Uterus (tissue), 2 donors: Measurements from ENCODE around the gene PHYH.

Experiments used
- POLR2A ChIP-seq, 2 donors: fragments of 450-650 bp; IDR thresholded peaks; one replicate each; pipeline ENCODE4 v1.6.1; 2016; ENCODE audit warnings: antibody characterized with exemption in 2 of 2, mild to moderate bottlenecking in 1 of 2, moderate library complexity in 1 of 2
- TF ChIP-seq, protein P1 (sequence below), 4 experiments: fragments of 200-600 bp in 2 of 4; fragments of 450-650 bp in 2 of 4; sonication (generic) in 2 of 4; IDR thresholded peaks; one replicate each; pipeline ENCODE4 v1.5.1; 2016 to 2019; ENCODE audit warnings: antibody characterized with exemption in 4 of 4, mild to moderate bottlenecking in 2 of 4, moderate library complexity in 1 of 4

GRCh38 chr10:13268841-13269240 is 31.0 kb downstream of the PHYH start:
- TF ChIP-seq, protein P1, sequence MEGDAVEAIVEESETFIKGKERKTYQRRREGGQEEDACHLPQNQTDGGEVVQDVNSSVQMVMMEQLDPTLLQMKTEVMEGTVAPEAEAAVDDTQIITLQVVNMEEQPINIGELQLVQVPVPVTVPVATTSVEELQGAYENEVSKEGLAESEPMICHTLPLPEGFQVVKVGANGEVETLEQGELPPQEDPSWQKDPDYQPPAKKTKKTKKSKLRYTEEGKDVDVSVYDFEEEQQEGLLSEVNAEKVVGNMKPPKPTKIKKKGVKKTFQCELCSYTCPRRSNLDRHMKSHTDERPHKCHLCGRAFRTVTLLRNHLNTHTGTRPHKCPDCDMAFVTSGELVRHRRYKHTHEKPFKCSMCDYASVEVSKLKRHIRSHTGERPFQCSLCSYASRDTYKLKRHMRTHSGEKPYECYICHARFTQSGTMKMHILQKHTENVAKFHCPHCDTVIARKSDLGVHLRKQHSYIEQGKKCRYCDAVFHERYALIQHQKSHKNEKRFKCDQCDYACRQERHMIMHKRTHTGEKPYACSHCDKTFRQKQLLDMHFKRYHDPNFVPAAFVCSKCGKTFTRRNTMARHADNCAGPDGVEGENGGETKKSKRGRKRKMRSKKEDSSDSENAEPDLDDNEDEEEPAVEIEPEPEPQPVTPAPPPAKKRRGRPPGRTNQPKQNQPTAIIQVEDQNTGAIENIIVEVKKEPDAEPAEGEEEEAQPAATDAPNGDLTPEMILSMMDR (IDR thresholded peaks at IDR 0.05), result no peak
- TF ChIP-seq POLR2A (IDR thresholded peaks at IDR 0.05), result no peak
